Activated T-cell treated with anti-CD3 and anti-CD28 coated beads, Interleukin-2, amount 50 U/mL, for 1 hour (primary cell): ENCODE results near the gene IL32.

Experiments
- DNase-seq: peaks from one replicate; pipeline ENCODE4 v3.0.0-alpha.2; 2020

IL32 gene

DNA sequence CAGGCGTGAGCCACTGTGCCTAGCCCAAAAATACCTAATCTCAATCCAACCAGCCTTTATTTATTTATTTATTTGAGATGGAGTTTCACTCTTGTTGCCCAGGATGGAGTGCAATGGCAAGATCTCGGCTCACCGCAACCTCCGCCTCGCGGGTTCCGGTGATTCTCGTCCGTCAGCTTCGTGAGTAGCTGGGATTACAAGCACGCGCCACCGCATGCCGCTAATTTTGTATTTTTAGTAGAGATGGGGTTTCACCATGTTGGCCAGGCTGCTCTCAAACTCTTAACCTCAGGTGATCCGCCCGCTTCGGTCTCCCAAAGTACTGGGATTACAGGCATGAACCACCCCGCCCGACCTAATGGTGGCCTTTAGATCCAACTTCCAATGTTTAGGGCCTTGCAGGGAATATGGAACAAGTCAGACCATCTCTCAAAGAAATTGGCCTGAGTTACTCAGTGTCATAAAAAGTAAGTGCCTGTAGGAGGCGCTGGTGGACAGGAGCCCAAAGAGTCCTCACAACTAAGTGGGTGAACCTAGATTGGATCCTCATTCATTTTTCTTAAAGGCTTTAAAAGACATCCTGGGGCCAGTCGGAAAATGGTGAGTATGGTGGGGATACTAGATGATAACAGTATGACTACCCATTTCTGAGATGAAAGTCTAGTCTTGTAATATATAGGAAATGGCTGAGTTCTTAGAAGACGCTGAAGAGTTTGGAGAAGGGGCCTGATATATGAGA is 29.0 kb downstream of the IL32 start:
- no peak for DNase-seq

- peak; percentile 54 for DNase-seq
Observed at GRCh38 chr16:3095869-3096268, 30.4 kb downstream of the IL32 start.

DNA sequence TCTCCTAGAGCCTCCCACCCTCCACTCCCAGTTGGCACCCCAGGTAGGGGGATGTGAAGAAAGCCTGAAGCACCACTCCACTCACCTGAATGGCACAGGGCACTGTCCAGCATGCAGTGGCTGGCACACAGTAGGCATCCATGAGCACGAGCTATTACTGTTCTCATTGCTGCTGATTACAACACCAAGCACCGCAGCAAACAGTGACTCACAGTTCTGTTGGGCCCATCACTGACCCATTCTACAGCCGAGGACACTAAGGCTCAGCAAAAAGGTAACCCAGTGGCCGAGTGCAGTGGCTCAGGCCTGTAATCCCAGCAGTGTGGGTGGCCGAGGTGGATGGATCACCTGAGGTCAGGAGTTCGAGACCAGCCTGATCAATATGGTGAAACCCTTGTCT is 30.9 kb downstream of the IL32 start:
- DNase-seq: no peak

DNA sequence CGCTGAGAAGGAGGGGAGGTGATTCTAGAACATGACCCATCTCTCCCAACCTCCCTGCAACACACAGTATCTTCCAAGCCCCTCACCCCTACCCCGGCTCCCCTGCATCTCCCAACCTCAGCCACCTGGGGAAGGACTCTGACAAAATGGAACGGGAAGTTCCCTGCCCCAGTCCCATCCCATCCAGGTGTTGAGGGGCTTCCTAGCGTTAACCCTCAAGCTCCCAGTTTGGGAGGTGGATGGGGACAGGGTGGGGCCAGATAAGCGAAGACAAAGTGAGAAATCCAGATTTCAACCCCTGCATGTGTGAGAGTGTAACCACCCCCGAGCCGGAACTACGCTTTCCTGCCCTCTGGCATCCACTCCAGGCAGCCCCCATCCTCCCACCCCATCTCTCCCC is 31.8 kb downstream of the IL32 start:
- no peak for DNase-seq

- DNase-seq: no peak
Observed at GRCh38 chr16:3098459-3099394, 33.3 kb downstream of the IL32 start, which contains the start of gene ZSCAN10. Gene ZSCAN10 (minus strand): TSS chr16:3099294. CDS start chr16:3092937, 6,357 bp downstream.

DNA sequence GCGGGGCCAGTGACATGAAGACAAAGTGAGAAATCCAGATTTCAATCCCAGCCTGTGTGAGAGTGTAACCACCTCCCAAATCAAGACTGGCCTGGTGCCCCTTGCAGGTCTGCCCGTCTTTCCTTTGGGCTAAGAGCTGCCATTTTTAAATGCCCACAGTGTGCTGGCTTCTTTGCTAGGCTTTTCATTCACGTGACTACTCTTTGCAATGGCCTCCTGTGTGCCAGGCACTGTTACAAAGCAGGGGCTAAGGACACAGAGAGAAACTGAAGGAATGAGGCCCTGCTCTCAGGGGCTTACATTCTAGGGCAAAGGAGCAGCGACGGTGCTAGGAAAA is 33.9 kb downstream of the IL32 start:
- no peak for DNase-seq

- DNase-seq: peak; percentile 89
Observed at GRCh38 chr16:3099732-3100499, 34.5 kb downstream of the IL32 start.

GRCh38 chr16:3101018-3101840 is 35.8 kb downstream of the IL32 start:
- DNase-seq: no peak

- DNase-seq: no peak
Observed at GRCh38 chr16:3101841-3102470, 36.5 kb downstream of the IL32 start.

GRCh38 chr16:3106205-3106928 is 40.9 kb downstream of the IL32 start:
- peak; percentile 92 for DNase-seq

DNA sequence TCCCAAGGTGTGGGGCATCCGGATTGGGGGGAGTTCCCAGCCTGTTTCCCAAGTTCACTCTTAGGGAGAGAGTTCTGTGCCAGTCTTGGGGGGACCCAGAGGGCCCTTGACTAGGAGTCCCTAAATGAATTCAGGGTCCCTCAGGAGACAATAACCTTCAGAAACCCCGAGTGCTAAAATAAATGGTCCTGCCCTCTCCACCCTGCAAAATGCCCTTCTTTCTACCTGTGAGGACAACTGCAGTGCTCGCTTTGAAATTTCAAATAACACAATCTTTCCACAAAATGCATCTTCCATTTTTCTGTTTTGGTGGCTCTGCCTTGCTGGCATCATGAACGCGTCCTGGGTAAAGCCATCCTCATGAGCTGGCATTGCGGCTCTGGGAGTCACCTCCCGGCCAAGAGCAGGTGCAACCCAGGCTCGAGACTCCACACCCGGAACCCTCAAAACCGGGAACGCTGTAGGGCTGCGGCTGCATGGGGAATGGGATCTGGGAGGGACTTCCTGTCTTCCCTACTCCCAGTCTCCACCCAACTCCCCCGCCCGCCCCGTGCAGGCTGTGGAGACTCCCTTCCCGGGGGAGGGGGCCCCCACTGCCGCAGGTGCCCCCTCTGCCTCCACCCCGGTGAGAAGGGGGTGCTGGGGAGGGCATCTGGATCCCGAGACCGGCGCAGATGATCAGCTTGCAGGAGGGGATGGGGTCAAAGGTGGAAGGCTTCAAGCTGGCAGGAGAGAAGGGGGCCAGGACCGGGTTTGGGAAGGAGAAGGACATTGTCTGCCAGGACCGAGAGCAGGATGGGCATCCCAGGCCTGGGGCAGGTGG is 46.8 kb downstream of the IL32 start, which contains the start of gene ZNF205:
TSS of gene ZNF205 (plus strand) at position 529 of the 823 bp plus-strand sequence. CDS start 845 bp downstream, outside the sequence.
- no peak for DNase-seq

DNA sequence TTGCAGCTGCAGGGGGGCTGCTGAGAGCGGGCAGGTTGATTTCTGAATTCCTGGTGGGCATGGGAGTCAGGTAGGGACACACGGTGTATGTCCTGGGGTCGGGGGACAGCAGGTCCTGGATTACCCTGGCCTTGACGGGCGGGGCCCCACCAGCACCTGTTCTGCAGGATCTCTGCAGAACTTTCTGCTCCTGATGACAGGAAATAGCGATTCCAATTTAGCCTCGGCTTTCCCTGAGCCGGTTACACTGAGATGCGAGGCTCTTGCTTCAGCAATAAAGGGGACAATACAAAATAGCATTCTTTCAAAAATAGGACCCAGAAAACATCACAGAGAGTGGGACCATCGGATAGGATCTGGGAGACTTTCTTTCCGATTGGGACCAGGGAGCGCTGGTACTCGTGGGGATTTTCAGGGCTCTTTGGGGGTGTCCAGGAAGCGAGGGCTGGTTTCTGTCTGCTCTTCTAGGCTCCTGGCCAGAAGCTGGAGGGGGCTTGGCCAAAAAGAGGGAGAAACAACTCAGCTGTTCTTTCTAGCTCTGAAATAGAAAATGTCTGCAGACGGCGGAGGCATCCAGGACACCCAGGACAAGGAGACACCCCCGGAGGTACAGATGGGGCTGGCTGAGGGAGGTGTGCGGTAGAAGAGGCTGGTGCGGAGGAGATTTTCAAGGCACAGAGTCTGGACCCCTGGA is 47.6 kb downstream of the IL32 start:
- no peak for DNase-seq

GRCh38 chr16:3113765-3114479 is 48.5 kb downstream of the IL32 start:
- no peak for DNase-seq

- no peak for DNase-seq
Observed at GRCh38 chr16:3115003-3115402, 49.6 kb downstream of the IL32 start.

DNA sequence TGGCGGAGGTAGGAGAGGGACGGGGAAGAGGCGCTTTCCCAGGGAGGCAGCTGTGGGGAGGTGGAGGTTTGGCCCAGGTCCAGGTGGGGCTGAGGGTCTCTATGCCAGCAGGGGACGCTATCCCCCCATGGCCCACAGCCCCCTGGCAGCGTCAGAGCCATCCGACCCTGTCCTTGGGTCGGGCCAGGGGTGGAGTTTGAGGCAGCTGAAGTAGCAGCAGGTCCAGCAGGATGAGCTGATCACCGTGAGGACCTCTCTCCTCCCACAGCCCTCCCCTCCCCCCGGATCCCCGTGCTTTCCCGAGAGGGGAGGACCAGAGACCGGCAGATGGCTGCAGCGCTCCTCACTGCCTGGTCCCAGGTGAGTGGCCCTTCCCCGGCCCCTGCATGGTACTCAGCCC is 50.1 kb downstream of the IL32 start:
- DNase-seq: no peak

GRCh38 chr16:3118204-3118790 is 52.9 kb downstream of the IL32 start:
- no peak for DNase-seq

DNA sequence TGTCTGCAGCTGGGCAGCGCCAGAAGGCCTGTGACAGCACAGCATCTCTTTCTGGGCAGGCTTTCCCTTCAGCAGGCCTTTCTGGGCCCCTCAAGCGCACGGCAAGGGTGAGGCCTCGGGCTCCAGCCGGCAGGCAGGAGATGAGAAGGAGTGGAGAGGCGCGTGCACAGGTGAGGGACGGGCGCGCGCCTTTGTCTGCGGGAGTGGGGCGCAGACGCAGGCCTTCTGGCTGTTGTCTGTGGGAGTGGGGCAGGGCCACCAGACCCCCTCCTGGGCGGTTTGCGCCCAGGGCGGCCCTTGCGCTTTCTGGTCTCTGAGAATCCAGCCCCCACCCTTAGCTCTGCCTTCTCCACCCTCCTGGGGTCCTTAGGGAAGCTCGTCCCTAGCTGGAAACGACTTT is 53.4 kb downstream of the IL32 start:
- DNase-seq: no peak
